ENCODE measurements around the gene RGS21. TPM values are rescaled to one million over a fixed set of nuclear protein-coding genes. Genes with fewer than 3 reads are reported as not detected.
A peak's percentile ranks its signal among the peaks of the same experiment; 100 is the strongest.

The RGS21 gene
- total and polyA plus RNA-seq, 10 of the 15 experiments (the other 5 are each of a cell fraction or from before 2014, with no cell fraction given): not detected

DNA sequence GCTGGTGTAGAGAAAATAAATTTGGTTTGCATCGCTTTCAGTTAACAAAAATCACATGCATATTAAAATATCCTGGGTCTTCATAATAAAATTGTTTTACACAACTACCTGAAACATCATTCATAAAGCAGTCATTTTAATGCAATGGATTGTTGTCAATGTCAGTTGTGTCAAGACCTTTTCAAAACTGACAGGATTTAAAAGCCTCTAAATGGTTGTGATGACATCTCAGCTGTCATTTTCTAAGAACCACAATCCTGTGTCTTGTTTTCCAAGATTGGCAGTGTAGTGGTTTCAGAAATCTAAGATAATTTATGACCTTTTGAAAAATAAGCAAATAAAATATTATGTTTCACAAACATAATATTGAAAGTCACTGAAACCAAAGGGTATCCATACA is 42.0 kb downstream of the RGS21 start:
- ChIA-PET RAD21 (ENCODE audit: unreplicated experiment) (no interaction called here), SMC1A (ENCODE audit: uncharacterized antibody, unreplicated experiment) (no interaction called here), CTCF (no interaction called here), POLR2A (no interaction called here)
- H3K36me3 ChIP-seq (ENCODE audit: control insufficient read depth in 2 of 2, insufficient read depth in 2 of 2, low read length in 1 of 2): no peaks in the 10 kb centered on the region
- no peak overlapping the region for H3K4me3 ChIP-seq
- no TSS peak for BruUV-seq (replicated peaks)
- 46% methylated on average over 1 of the region's 1 CpG for WGBS (ENCODE audit: insufficient coverage, insufficient replicate concordance, low lambda C conversion rate, missing lambda C conversion rate)
- intact Hi-C loops (cut with micrococcal nuclease; ENCODE audit: unreplicated experiment): no loop called here
- no peak for DNase-seq (ENCODE audit: low read depth, low spot score)
- H3K27me3 ChIP-seq (replicated peaks in 1 of 2; ENCODE audit: control insufficient read depth in 2 of 2, insufficient read depth in 2 of 2, low read length in 1 of 2): no peaks in the 10 kb centered on the region
- H3K9ac ChIP-seq (ENCODE audit: control insufficient read depth, insufficient read depth, low read length): no peak overlapping the region
- TF ChIP-seq DPF2 (IDR thresholded peaks at IDR 0.05) (no peak), CHD4 (IDR thresholded peaks at IDR 0.05) (no peak), FOS (IDR thresholded peaks at IDR 0.05; ENCODE audit: borderline replicate concordance, extremely low read depth, insufficient read length) (no peak), ASH2L (IDR thresholded peaks at IDR 0.05; ENCODE audit: borderline replicate concordance, low read depth) (no peak), ZNF217 (IDR thresholded peaks at IDR 0.05) (no peak)
- TF ChIP-seq, protein P1, sequence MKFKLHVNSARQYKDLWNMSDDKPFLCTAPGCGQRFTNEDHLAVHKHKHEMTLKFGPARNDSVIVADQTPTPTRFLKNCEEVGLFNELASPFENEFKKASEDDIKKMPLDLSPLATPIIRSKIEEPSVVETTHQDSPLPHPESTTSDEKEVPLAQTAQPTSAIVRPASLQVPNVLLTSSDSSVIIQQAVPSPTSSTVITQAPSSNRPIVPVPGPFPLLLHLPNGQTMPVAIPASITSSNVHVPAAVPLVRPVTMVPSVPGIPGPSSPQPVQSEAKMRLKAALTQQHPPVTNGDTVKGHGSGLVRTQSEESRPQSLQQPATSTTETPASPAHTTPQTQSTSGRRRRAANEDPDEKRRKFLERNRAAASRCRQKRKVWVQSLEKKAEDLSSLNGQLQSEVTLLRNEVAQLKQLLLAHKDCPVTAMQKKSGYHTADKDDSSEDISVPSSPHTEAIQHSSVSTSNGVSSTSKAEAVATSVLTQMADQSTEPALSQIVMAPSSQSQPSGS (IDR thresholded peaks at IDR 0.05; ENCODE audit: low read length): no peak
- ATAC-seq: no peak
- H3K4me2 ChIP-seq (ENCODE audit: control insufficient read depth, insufficient read depth): no peak overlapping the region
- H4K20me1 ChIP-seq (ENCODE audit: control insufficient read depth, insufficient read depth): no peaks in the 10 kb centered on the region
- no peak overlapping the region for H2AFZ ChIP-seq (ENCODE audit: control insufficient read depth, low read depth, low read length)
- H3K27ac ChIP-seq (ENCODE audit: control insufficient read depth, insufficient read depth): no peak overlapping the region
- no peak for FAIRE-seq
- no peaks in the 10 kb centered on the region for H3K4me1 ChIP-seq (ENCODE audit: control insufficient read depth, insufficient read depth, low read length)
- H3K9me3 ChIP-seq (replicated peaks; ENCODE audit: control insufficient read depth, insufficient read depth, low read length): no peaks in the 10 kb centered on the region
- H3K79me2 ChIP-seq (ENCODE audit: control insufficient read depth, insufficient read depth, low read length): no peaks in the 10 kb centered on the region
- in situ Hi-C loops (cut with MboI): no loop called here

- no peak for DNase-seq (ENCODE audit: low read depth, low spot score)
- H3K27me3 ChIP-seq (replicated peaks in 1 of 2; ENCODE audit: control insufficient read depth in 2 of 2, insufficient read depth in 2 of 2, low read length in 1 of 2): no peaks in the 10 kb centered on the region
- no peaks in the 10 kb centered on the region for H4K20me1 ChIP-seq (ENCODE audit: control insufficient read depth, insufficient read depth)
- RAD21 ChIA-PET (ENCODE audit: unreplicated experiment): no interaction called here
- no peak overlapping the region for H3K9ac ChIP-seq (ENCODE audit: control insufficient read depth, insufficient read depth, low read length)
- no TSS peak for BruUV-seq (replicated peaks)
- in situ Hi-C loops (cut with MboI): no loop called here
- H3K4me3 ChIP-seq: no peak overlapping the region
- H3K4me2 ChIP-seq (ENCODE audit: control insufficient read depth, insufficient read depth): no peak overlapping the region
- H3K79me2 ChIP-seq (ENCODE audit: control insufficient read depth, insufficient read depth, low read length): no peaks in the 10 kb centered on the region
- SMC1A ChIA-PET (ENCODE audit: uncharacterized antibody, unreplicated experiment): no interaction called here
- CTCF ChIA-PET: no interaction called here
- ATAC-seq: 0 out of 3 replicates have a peak, but pooled peaks have one; percentile 44
- no peaks in the 10 kb centered on the region for H3K36me3 ChIP-seq (ENCODE audit: control insufficient read depth in 2 of 2, insufficient read depth in 2 of 2, low read length in 1 of 2)
- H3K4me1 ChIP-seq (ENCODE audit: control insufficient read depth, insufficient read depth, low read length): no peaks in the 10 kb centered on the region
- no peaks in the 10 kb centered on the region for H3K9me3 ChIP-seq (replicated peaks; ENCODE audit: control insufficient read depth, insufficient read depth, low read length)
- POLR2A ChIA-PET: no interaction called here
- H2AFZ ChIP-seq (ENCODE audit: control insufficient read depth, low read depth, low read length): no peak overlapping the region
- TF ChIP-seq CTCF (IDR thresholded peaks at IDR 0.05 in 2 of 3, conservative IDR thresholded peaks at IDR 0.05 in 1 of 3; ENCODE audit: control insufficient read depth in 2 of 3, extremely low read depth in 1 of 3, insufficient read depth in 1 of 3, low read depth in 3 of 3, low read length in 3 of 3) (0 out of 6 replicates have a peak, but pooled peaks of 1 of the 3 experiments have one; percentile 6), ZBED1 (IDR thresholded peaks at IDR 0.05; ENCODE audit: borderline replicate concordance) (no peak), PAX8 (IDR thresholded peaks at IDR 0.05) (no peak)
- TF ChIP-seq, protein P2, sequence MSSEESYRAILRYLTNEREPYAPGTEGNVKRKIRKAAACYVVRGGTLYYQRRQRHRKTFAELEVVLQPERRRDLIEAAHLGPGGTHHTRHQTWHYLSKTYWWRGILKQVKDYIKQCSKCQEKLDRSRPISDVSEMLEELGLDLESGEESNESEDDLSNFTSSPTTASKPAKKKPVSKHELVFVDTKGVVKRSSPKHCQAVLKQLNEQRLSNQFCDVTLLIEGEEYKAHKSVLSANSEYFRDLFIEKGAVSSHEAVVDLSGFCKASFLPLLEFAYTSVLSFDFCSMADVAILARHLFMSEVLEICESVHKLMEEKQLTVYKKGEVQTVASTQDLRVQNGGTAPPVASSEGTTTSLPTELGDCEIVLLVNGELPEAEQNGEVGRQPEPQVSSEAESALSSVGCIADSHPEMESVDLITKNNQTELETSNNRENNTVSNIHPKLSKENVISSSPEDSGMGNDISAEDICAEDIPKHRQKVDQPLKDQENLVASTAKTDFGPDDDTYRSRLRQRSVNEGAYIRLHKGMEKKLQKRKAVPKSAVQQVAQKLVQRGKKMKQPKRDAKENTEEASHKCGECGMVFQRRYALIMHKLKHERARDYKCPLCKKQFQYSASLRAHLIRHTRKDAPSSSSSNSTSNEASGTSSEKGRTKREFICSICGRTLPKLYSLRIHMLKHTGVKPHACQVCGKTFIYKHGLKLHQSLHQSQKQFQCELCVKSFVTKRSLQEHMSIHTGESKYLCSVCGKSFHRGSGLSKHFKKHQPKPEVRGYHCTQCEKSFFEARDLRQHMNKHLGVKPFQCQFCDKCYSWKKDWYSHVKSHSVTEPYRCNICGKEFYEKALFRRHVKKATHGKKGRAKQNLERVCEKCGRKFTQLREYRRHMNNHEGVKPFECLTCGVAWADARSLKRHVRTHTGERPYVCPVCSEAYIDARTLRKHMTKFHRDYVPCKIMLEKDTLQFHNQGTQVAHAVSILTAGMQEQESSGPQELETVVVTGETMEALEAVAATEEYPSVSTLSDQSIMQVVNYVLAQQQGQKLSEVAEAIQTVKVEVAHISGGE (CRISPR knock-in tag; IDR thresholded peaks at IDR 0.05): no peak
- no peak for FAIRE-seq
- H3K27ac ChIP-seq (ENCODE audit: control insufficient read depth, insufficient read depth): no peak overlapping the region
- intact Hi-C loops (cut with micrococcal nuclease; ENCODE audit: unreplicated experiment): no loop called here
Measured at GRCh38 chr1:192363177-192363576, 46.4 kb downstream of the RGS21 start.

Measured in GM12878 (cell line).